WTC11 (cell line): ENCODE data around the gene SERPINE2. TPM values are rescaled to one million over a fixed set of nuclear protein-coding genes. Genes with fewer than 3 reads are reported as not detected.

ENCODE experiments used
- ATAC-seq: fragments of 200-7000 bp; cut with Tn5 transposase; 2 replicates; pipeline ENCODE4 v1.10.0; 2021; ENCODE audit warnings: mild to moderate bottlenecking, moderate library complexity
- CTCF ChIA-PET: fragments of 300-600 bp; sonication (Branson Sonifier 250); formaldehyde crosslinking; loops from one replicate; lab custom pipeline; 2021; ENCODE audit warnings: antibody characterized with exemption; lab: Charles Lee
- POLR2A ChIA-PET: fragments of 350-600 bp; sonication (Branson Sonifier 250); formaldehyde crosslinking; loops from one replicate; lab custom pipeline; 2021; ENCODE audit warnings: antibody characterized with exemption; lab: Charles Lee
- DNase-seq: peaks from one replicate; pipeline ENCODE4 v3.0.0; 2021; ENCODE audit warnings: low spot score
- H3K27ac Mint-ChIP-seq: 2 replicates; pipeline ENCODE4 v1.8.0; 2021; ENCODE audit warnings: mixed read lengths
- H3K27me3 Mint-ChIP-seq: 2 replicates; pipeline ENCODE4 v1.8.0; 2021; ENCODE audit warnings: low read depth, mild to moderate bottlenecking, moderate library complexity, mixed read lengths
- H3K36me3 Mint-ChIP-seq: 2 replicates; pipeline ENCODE4 v1.8.0; 2021; ENCODE audit warnings: mixed read lengths
- H3K4me1 Mint-ChIP-seq: 2 replicates; pipeline ENCODE4 v1.8.0; 2022; ENCODE audit warnings: mixed read lengths
- H3K4me3 Mint-ChIP-seq: 2 replicates; pipeline ENCODE4 v1.8.0; 2021; ENCODE audit warnings: mild to moderate bottlenecking, moderate library complexity, mixed read lengths
- H3K9me3 Mint-ChIP-seq: 2 replicates; pipeline ENCODE4 v1.8.0; 2021; ENCODE audit warnings: mixed read lengths
- GABPB1 ChIP-seq: sonication (generic); formaldehyde crosslinking; IDR thresholded peaks from 2 replicates; pipeline ENCODE4 v1.8.1; 2023; ENCODE audit warnings: mild to moderate bottlenecking, missing genetic modification reagents
- JUN ChIP-seq: sonication (generic); formaldehyde crosslinking; IDR thresholded peaks from 2 replicates; pipeline ENCODE4 v1.8.0; 2023; ENCODE audit warnings: mild to moderate bottlenecking, missing genetic modification reagents
- MXD4 ChIP-seq: fragments of 250-450 bp; sonication (Bioruptor Pico); IDR thresholded peaks from 2 replicates; pipeline ENCODE4 v1.8.0; 2021; ENCODE audit warnings: mild to moderate bottlenecking, moderate library complexity, borderline replicate concordance
- NFATC4 ChIP-seq: fragments of 250-450 bp; sonication (Bioruptor Pico); IDR thresholded peaks from 2 replicates; pipeline ENCODE4 v1.9.0; 2021; ENCODE audit warnings: mild to moderate bottlenecking
- NR1H2 ChIP-seq: sonication (generic); formaldehyde crosslinking; IDR thresholded peaks from 2 replicates; pipeline ENCODE4 v1.9.0; 2021; ENCODE audit warnings: mild to moderate bottlenecking, moderate library complexity, missing genetic modification reagents
- SMAD4 ChIP-seq: sonication (generic); formaldehyde crosslinking; IDR thresholded peaks from 2 replicates; pipeline ENCODE4 v1.8.0; 2022; ENCODE audit warnings: mild to moderate bottlenecking, missing genetic modification reagents
- SOX15 ChIP-seq: fragments of 250-450 bp; sonication (Bioruptor Pico); IDR thresholded peaks from 2 replicates; pipeline ENCODE4 v1.9.0; 2021; ENCODE audit warnings: mild to moderate bottlenecking
- TCF7 ChIP-seq: sonication (generic); formaldehyde crosslinking; IDR thresholded peaks from 2 replicates; pipeline ENCODE4 v1.8.0; 2022; ENCODE audit warnings: mild to moderate bottlenecking, low read depth, missing genetic modification reagents, moderate library complexity
- ZNF317 ChIP-seq: sonication (generic); formaldehyde crosslinking; IDR thresholded peaks from 2 replicates; pipeline ENCODE4 v1.8.1; 2023; ENCODE audit warnings: low read depth, mild to moderate bottlenecking, moderate library complexity, missing genetic modification reagents, borderline replicate concordance
- total RNA-seq: library from RNA; stranded (reverse); gene quantifications from 3 replicates; pipeline ENCODE4 v1.2.3, GENCODE V29; 2021
- TF ChIP-seq, protein P1 (sequence below): sonication (generic); formaldehyde crosslinking; conservative IDR thresholded peaks from 2 replicates; pipeline ENCODE4 v1.8.1; 2022; ENCODE audit warnings: mild to moderate bottlenecking, missing genetic modification reagents
- TF ChIP-seq, protein P2 (sequence below): fragments of 250-450 bp; sonication (Bioruptor Pico); IDR thresholded peaks from 2 replicates; pipeline ENCODE4 v1.9.0; 2021; ENCODE audit warnings: mild to moderate bottlenecking
- TF ChIP-seq, protein P3 (sequence below): sonication (generic); formaldehyde crosslinking; IDR thresholded peaks from 2 replicates; pipeline ENCODE4 v1.8.0; 2023; ENCODE audit warnings: missing genetic modification reagents, mild to moderate bottlenecking, borderline replicate concordance
- TF ChIP-seq, protein P4 (sequence below): fragments of 250-450 bp; sonication (Bioruptor Pico); IDR thresholded peaks from 2 replicates; pipeline ENCODE4 v2.1.2; 2022; ENCODE audit warnings: mild to moderate bottlenecking, moderate library complexity

The SERPINE2 gene
- total RNA-seq, 1 experiment from 2014 or later, result 60.4 TPM

DNA sequence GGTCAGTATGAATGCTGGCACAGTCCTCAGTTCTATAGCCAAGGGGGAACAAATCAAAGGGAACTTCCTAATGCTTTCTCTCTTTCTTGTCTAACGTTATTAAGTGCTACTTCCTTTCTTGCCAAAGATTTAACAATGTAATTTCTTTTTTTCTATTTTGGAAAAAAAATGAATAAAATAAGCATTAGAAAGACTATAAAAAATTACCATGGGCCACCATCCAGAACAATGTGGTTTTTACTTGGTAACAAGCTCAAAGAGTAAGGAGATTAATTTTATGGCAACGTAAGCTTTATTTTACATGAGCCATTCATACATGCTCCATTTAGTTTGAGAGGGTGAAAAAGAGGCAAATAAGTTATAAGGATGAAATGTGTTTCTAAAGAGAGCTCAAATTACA is 40.1 kb downstream of the SERPINE2 start:
- TF ChIP-seq TCF7 (CRISPR knock-in tag), result no peak
- TF ChIP-seq, protein P1, sequence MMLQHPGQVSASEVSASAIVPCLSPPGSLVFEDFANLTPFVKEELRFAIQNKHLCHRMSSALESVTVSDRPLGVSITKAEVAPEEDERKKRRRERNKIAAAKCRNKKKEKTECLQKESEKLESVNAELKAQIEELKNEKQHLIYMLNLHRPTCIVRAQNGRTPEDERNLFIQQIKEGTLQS, result no peak
- no peak for TF ChIP-seq NFATC4 (CRISPR knock-in tag)
- TF ChIP-seq NR1H2 (CRISPR knock-in tag), result no peak
- TF ChIP-seq SOX15 (CRISPR knock-in tag), result no peak
- TF ChIP-seq, protein P2, sequence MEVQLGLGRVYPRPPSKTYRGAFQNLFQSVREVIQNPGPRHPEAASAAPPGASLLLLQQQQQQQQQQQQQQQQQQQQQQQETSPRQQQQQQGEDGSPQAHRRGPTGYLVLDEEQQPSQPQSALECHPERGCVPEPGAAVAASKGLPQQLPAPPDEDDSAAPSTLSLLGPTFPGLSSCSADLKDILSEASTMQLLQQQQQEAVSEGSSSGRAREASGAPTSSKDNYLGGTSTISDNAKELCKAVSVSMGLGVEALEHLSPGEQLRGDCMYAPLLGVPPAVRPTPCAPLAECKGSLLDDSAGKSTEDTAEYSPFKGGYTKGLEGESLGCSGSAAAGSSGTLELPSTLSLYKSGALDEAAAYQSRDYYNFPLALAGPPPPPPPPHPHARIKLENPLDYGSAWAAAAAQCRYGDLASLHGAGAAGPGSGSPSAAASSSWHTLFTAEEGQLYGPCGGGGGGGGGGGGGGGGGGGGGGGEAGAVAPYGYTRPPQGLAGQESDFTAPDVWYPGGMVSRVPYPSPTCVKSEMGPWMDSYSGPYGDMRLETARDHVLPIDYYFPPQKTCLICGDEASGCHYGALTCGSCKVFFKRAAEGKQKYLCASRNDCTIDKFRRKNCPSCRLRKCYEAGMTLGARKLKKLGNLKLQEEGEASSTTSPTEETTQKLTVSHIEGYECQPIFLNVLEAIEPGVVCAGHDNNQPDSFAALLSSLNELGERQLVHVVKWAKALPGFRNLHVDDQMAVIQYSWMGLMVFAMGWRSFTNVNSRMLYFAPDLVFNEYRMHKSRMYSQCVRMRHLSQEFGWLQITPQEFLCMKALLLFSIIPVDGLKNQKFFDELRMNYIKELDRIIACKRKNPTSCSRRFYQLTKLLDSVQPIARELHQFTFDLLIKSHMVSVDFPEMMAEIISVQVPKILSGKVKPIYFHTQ, result no peak
- no peak for TF ChIP-seq ZNF317 (CRISPR knock-in tag)
- TF ChIP-seq MXD4 (CRISPR knock-in tag), result no peak
- TF ChIP-seq, all 79 proteins: peak for 0
- Mint-ChIP-seq H3K4me3 (no peak overlapping the region), H3K4me1 (peaks cover 11% of the 10 kb centered on the region), H3K27me3 (no peaks in the 10 kb centered on the region), H3K9me3 (no peaks in the 10 kb centered on the region), H3K27ac (no peak overlapping the region), H3K36me3 (peaks cover 28% of the 10 kb centered on the region)
- ChIA-PET CTCF (no interaction called here), POLR2A (no interaction called here)
- no peak for DNase-seq
- no peak for ATAC-seq

DNA sequence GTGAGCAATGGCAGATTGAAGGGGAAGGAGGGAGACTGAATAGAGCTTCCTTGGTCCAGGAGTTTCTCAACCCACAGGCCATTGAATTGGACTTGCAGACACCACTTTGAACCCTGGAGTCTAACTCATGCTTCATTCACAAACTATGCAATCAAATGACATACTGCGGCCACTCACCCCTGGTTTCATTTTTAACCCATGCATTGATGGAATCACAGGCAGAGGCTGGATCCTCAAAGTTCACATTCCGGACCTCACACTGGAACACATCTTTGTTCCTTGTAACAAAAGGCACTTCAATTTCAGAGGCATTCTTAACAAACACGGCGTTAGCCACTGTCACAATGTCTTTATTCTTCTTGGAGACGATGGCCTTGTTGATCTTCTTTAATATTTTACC is 41.1 kb downstream of the SERPINE2 start:
- H3K4me1 Mint-ChIP-seq, result peaks cover 3% of the 10 kb centered on the region
- no peak overlapping the region for H3K4me3 Mint-ChIP-seq
- no peak overlapping the region for H3K27ac Mint-ChIP-seq
- peaks cover 28% of the 10 kb centered on the region for H3K36me3 Mint-ChIP-seq
- ChIA-PET CTCF (no interaction called here), POLR2A (no interaction called here)
- TF ChIP-seq GABPB1 (CRISPR knock-in tag), result peak; percentile 65
- TF ChIP-seq, protein P3, sequence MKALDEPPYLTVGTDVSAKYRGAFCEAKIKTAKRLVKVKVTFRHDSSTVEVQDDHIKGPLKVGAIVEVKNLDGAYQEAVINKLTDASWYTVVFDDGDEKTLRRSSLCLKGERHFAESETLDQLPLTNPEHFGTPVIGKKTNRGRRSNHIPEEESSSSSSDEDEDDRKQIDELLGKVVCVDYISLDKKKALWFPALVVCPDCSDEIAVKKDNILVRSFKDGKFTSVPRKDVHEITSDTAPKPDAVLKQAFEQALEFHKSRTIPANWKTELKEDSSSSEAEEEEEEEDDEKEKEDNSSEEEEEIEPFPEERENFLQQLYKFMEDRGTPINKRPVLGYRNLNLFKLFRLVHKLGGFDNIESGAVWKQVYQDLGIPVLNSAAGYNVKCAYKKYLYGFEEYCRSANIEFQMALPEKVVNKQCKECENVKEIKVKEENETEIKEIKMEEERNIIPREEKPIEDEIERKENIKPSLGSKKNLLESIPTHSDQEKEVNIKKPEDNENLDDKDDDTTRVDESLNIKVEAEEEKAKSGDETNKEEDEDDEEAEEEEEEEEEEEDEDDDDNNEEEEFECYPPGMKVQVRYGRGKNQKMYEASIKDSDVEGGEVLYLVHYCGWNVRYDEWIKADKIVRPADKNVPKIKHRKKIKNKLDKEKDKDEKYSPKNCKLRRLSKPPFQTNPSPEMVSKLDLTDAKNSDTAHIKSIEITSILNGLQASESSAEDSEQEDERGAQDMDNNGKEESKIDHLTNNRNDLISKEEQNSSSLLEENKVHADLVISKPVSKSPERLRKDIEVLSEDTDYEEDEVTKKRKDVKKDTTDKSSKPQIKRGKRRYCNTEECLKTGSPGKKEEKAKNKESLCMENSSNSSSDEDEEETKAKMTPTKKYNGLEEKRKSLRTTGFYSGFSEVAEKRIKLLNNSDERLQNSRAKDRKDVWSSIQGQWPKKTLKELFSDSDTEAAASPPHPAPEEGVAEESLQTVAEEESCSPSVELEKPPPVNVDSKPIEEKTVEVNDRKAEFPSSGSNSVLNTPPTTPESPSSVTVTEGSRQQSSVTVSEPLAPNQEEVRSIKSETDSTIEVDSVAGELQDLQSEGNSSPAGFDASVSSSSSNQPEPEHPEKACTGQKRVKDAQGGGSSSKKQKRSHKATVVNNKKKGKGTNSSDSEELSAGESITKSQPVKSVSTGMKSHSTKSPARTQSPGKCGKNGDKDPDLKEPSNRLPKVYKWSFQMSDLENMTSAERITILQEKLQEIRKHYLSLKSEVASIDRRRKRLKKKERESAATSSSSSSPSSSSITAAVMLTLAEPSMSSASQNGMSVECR (CRISPR knock-in tag), result no peak
- no peaks in the 10 kb centered on the region for H3K9me3 Mint-ChIP-seq
- no peaks in the 10 kb centered on the region for H3K27me3 Mint-ChIP-seq
- ATAC-seq, result no peak
- no peak for DNase-seq

DNA sequence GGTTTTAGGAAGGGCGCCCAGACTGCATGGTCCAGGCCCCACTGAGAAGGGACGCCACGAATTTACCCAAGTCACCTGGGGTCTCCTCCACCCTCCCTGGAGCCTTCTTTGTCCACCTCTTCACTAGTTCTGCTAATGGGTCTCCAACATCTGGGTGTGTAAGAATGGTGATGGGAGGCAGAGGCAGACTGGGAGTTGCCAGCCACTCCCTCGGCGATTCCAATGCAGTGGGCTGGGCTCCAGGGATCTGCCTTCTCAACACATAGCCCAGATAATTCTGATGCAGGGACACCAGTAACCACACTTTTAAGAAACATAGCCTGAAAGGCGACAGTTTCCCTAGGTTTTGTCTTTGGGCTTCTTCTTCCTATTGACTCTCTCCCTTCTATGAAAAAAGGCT is 42.7 kb downstream of the SERPINE2 start:
- H3K9me3 Mint-ChIP-seq, result no peaks in the 10 kb centered on the region
- TF ChIP-seq SMAD4 (CRISPR knock-in tag) (no peak), MXD4 (CRISPR knock-in tag) (no peak), JUN (CRISPR knock-in tag) (no peak)
- TF ChIP-seq, protein P4, sequence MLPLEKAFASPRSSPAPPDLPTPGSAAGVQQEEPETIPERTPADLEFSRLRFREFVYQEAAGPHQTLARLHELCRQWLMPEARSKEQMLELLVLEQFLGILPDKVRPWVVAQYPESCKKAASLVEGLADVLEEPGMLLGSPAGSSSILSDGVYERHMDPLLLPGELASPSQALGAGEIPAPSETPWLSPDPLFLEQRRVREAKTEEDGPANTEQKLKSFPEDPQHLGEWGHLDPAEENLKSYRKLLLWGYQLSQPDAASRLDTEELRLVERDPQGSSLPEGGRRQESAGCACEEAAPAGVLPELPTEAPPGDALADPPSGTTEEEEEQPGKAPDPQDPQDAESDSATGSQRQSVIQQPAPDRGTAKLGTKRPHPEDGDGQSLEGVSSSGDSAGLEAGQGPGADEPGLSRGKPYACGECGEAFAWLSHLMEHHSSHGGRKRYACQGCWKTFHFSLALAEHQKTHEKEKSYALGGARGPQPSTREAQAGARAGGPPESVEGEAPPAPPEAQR (CRISPR knock-in tag), result no peak
- POLR2A ChIA-PET, result no interaction called here
- H3K27ac Mint-ChIP-seq, result no peak overlapping the region
- H3K4me3 Mint-ChIP-seq, result no peak overlapping the region
- CTCF ChIA-PET, result no interaction called here
- DNase-seq (no peak), ATAC-seq (no peak)
- H3K27me3 Mint-ChIP-seq, result no peaks in the 10 kb centered on the region
- peaks cover 26% of the 10 kb centered on the region for H3K36me3 Mint-ChIP-seq
- no peaks in the 10 kb centered on the region for H3K4me1 Mint-ChIP-seq
